Measurements from ENCODE around the gene MYL12B.

Gene MYL12B

DNA sequence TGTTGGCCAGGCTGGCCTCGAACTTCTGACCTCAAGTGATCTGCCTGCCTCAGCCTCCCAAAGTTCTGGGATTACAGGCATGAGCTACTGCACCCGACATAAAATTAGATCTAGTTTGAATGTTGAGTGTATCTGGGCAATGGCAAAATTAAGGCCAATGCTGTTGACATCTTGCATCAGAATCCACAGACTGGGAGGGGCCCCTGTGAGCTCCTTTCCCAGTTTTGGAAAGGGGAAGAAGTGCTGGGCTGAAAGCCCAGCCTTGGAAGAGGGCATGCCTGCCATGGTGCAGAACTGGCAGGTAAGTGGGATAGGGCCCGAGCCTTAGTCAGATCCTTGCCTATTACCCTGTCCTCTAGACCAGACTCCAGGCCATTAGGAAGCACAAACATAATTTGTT lies 37.7 kb upstream of the MYL12B start:
- Histone ChIP-seq H2AFZ (ENCODE audit: insufficient read depth, low read length, poor library complexity) (no peak overlapping the region), H2BK120ac (ENCODE audit: insufficient read depth, low read length, poor library complexity) (no peak overlapping the region), H3K27me3 (ENCODE audit: insufficient read depth, low read length) (no peaks in the 10 kb centered on the region), H2BK12ac (ENCODE audit: low read length) (no peak overlapping the region), H3K9ac (ENCODE audit: low read length) (no peak overlapping the region), H3K79me1 (ENCODE audit: low read length) (no peaks in the 10 kb centered on the region), H3K23ac (ENCODE audit: low read length) (no peak overlapping the region), H4K91ac (ENCODE audit: low read depth, low read length) (no peak overlapping the region), H2AK5ac (ENCODE audit: low read length) (no peak overlapping the region), H2BK5ac (ENCODE audit: low read depth, low read length, poor library complexity) (no peak overlapping the region), H3K14ac (ENCODE audit: low read length) (no peak overlapping the region), H4K8ac (ENCODE audit: low read depth, low read length) (no peak overlapping the region), H3K4ac (ENCODE audit: low read depth, low read length) (no peak overlapping the region), H3K18ac (ENCODE audit: low read length) (no peak overlapping the region), H3K4me3 (ENCODE audit: low read depth, low read length) (no peak overlapping the region), H3K4me2 (ENCODE audit: low read length) (no peak overlapping the region), H4K12ac (ENCODE audit: low read depth, low read length) (no peak overlapping the region), H3K27ac (ENCODE audit: low read depth, low read length) (no peak overlapping the region), H3K9me3 (ENCODE audit: insufficient read depth, low read depth, low read length) (peaks cover 1% of the 10 kb centered on the region), H3K4me1 (ENCODE audit: control insufficient read depth in 1 of 2, insufficient read depth in 2 of 2, low read length in 2 of 2) (peaks cover 5 to 9% of the 10 kb centered on the region in 2 experiments), H3K79me2 (ENCODE audit: control insufficient read depth, insufficient read depth, low read length, poor library complexity) (no peaks in the 10 kb centered on the region), H3K36me3 (ENCODE audit: control insufficient read depth in 1 of 2, insufficient read depth in 2 of 2, low read length in 2 of 2) (no peaks in the 10 kb centered on the region)
- no CpG with 5 or more reads among the region's 3 CpGs for WGBS (ENCODE audit: extremely low coverage, insufficient coverage, insufficient read length)
- DNase-seq, result no peak

DNA sequence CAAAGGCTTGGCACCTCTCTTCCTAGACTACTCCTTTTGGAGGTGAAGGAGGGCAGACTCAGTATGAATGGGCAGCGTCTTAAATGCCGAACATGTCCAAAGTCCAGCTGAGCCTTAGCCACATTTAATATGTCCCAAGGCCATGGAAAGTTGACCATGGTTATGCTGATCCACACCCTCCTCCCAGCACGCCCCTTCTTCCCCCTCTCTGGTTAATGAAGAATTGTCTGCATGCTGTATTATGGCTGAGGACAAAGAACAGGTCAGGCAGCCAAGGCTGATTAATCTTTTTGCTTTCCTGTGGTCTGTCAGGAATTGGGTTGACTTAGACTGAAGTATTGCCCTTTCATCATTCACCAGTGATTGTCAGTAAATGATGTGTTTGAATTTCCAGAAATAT lies 36.3 kb upstream of the MYL12B start:
- H3K36me3 ChIP-seq (ENCODE audit: control insufficient read depth in 1 of 2, insufficient read depth in 2 of 2, low read length in 2 of 2), result no peaks in the 10 kb centered on the region
- H3K27ac ChIP-seq (ENCODE audit: low read depth, low read length), result no peak overlapping the region
- H3K18ac ChIP-seq (ENCODE audit: low read length), result no peak overlapping the region
- no CpG with 5 or more reads among the region's 3 CpGs for WGBS (ENCODE audit: extremely low coverage, insufficient coverage, insufficient read length)
- no peak overlapping the region for H2AK5ac ChIP-seq (ENCODE audit: low read length)
- no peak overlapping the region for H3K14ac ChIP-seq (ENCODE audit: low read length)
- no peak overlapping the region for H3K9ac ChIP-seq (ENCODE audit: low read length)
- H2BK12ac ChIP-seq (ENCODE audit: low read length), result no peak overlapping the region
- no peaks in the 10 kb centered on the region for H3K79me2 ChIP-seq (ENCODE audit: control insufficient read depth, insufficient read depth, low read length, poor library complexity)
- no peak overlapping the region for H2BK120ac ChIP-seq (ENCODE audit: insufficient read depth, low read length, poor library complexity)
- H3K4me3 ChIP-seq (ENCODE audit: low read depth, low read length), result no peak overlapping the region
- no peaks in the 10 kb centered on the region for H3K27me3 ChIP-seq (ENCODE audit: insufficient read depth, low read length)
- no peak overlapping the region for H2BK5ac ChIP-seq (ENCODE audit: low read depth, low read length, poor library complexity)
- no peak overlapping the region for H3K4ac ChIP-seq (ENCODE audit: low read depth, low read length)
- H2AFZ ChIP-seq (ENCODE audit: insufficient read depth, low read length, poor library complexity), result no peak overlapping the region
- H4K12ac ChIP-seq (ENCODE audit: low read depth, low read length), result no peak overlapping the region
- H4K91ac ChIP-seq (ENCODE audit: low read depth, low read length), result no peak overlapping the region
- DNase-seq, result no peak
- no peak overlapping the region for H4K8ac ChIP-seq (ENCODE audit: low read depth, low read length)
- H3K4me1 ChIP-seq (ENCODE audit: control insufficient read depth in 1 of 2, insufficient read depth in 2 of 2, low read length in 2 of 2), result peaks cover 5 to 9% of the 10 kb centered on the region in 2 experiments
- H3K9me3 ChIP-seq (ENCODE audit: insufficient read depth, low read depth, low read length), result peaks cover 1% of the 10 kb centered on the region
- no peak overlapping the region for H3K4me2 ChIP-seq (ENCODE audit: low read length)
- H3K23ac ChIP-seq (ENCODE audit: low read length), result no peak overlapping the region
- H3K79me1 ChIP-seq (ENCODE audit: low read length), result no peaks in the 10 kb centered on the region

DNA sequence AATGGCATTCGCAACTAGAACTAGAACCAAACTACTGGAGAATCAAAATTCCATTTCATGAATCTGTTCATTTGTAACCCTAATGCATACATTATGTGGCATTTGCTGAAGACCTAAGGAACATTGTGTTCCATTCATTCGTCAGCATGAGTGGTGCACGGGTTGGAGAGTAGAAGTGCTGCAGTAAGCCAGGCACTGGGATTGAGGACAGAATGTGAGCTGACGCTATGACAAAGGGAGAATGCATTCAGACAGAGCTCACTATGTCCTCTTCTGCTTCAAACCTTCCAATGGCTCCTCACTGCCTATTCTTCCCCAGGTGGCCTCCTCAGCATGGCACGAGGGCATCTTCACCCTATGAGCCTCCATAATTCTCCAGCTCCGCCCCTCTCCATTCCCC lies 35.9 kb upstream of the MYL12B start:
- Histone ChIP-seq H3K79me2 (ENCODE audit: control insufficient read depth, insufficient read depth, low read length, poor library complexity) (no peaks in the 10 kb centered on the region), H3K36me3 (ENCODE audit: control insufficient read depth in 1 of 2, insufficient read depth in 2 of 2, low read length in 2 of 2) (no peaks in the 10 kb centered on the region), H3K4me3 (ENCODE audit: low read depth, low read length) (no peak overlapping the region), H3K27me3 (ENCODE audit: insufficient read depth, low read length) (no peaks in the 10 kb centered on the region), H3K9ac (ENCODE audit: low read length) (no peak overlapping the region), H3K27ac (ENCODE audit: low read depth, low read length) (no peak overlapping the region), H2AK5ac (ENCODE audit: low read length) (no peak overlapping the region), H2BK5ac (ENCODE audit: low read depth, low read length, poor library complexity) (no peak overlapping the region), H4K91ac (ENCODE audit: low read depth, low read length) (no peak overlapping the region), H3K4me1 (ENCODE audit: control insufficient read depth in 1 of 2, insufficient read depth in 2 of 2, low read length in 2 of 2) (peaks cover 5 to 9% of the 10 kb centered on the region in 2 experiments), H2BK12ac (ENCODE audit: low read length) (no peak overlapping the region), H3K23ac (ENCODE audit: low read length) (no peak overlapping the region), H2BK120ac (ENCODE audit: insufficient read depth, low read length, poor library complexity) (no peak overlapping the region), H4K8ac (ENCODE audit: low read depth, low read length) (no peak overlapping the region), H4K12ac (ENCODE audit: low read depth, low read length) (no peak overlapping the region), H3K9me3 (ENCODE audit: insufficient read depth, low read depth, low read length) (peaks cover 1% of the 10 kb centered on the region), H3K4me2 (ENCODE audit: low read length) (no peak overlapping the region), H3K79me1 (ENCODE audit: low read length) (no peaks in the 10 kb centered on the region), H2AFZ (ENCODE audit: insufficient read depth, low read length, poor library complexity) (no peak overlapping the region), H3K14ac (ENCODE audit: low read length) (no peak overlapping the region), H3K18ac (ENCODE audit: low read length) (no peak overlapping the region), H3K4ac (ENCODE audit: low read depth, low read length) (no peak overlapping the region)
- no CpG with 5 or more reads among the region's 6 CpGs for WGBS (ENCODE audit: extremely low coverage, insufficient coverage, insufficient read length)
- no peak for DNase-seq

DNA sequence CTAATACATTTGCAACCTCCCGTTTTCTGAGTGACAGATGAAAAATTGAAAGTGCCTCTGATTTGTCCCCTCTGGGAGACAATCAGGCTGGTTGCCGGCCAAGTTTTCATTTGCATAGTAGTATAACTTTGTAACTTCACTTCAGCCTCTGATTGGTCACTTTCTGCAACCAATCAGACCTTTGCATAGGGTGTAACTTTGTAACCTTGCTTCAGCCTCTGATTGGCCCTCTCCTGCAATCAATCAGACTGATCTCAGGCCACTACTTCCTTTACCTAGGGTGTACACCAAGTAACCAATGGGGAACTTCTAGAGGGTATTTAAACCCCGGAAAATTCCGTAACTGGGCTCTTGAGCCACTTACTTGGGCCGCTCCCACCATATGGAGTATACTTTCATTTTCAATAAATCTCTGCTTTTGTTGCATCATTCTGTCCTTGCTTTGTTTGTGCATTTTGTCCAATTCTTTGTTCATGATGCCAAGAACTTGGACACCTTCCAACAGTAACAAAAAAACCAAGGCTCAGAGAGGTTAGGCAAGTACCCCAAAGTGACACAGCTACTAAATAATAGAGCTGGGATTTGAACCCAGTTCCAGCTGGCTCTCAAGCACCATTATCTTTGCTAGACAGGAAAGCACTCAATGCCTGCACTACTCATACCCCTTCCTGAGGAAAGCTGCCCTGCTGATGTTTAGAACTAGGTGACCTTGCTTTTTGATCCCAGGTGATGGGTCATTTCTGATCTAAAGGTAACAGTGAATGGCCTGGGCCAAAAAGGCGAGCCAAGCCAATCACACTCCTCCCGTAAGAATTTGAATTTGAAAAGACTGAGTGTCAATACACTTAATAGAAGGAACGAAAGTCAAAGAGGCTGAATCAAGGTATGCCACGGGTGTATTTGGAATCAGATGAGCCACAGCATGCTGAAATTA lies 31.3 kb upstream of the MYL12B start:
- H3K18ac ChIP-seq (ENCODE audit: low read length), result no peak overlapping the region
- no peak overlapping the region for H3K23ac ChIP-seq (ENCODE audit: low read length)
- H3K4ac ChIP-seq (ENCODE audit: low read depth, low read length), result no peak overlapping the region
- H4K12ac ChIP-seq (ENCODE audit: low read depth, low read length), result no peak overlapping the region
- no peaks in the 10 kb centered on the region for H3K36me3 ChIP-seq (ENCODE audit: control insufficient read depth in 1 of 2, insufficient read depth in 2 of 2, low read length in 2 of 2)
- H2BK120ac ChIP-seq (ENCODE audit: insufficient read depth, low read length, poor library complexity), result no peak overlapping the region
- no peaks in the 10 kb centered on the region for H3K27me3 ChIP-seq (ENCODE audit: insufficient read depth, low read length)
- no peak overlapping the region for H4K91ac ChIP-seq (ENCODE audit: low read depth, low read length)
- no peak overlapping the region for H4K8ac ChIP-seq (ENCODE audit: low read depth, low read length)
- no peak for DNase-seq
- H2AK5ac ChIP-seq (ENCODE audit: low read length), result peak overlapping the region; percentile 64
- no peaks in the 10 kb centered on the region for H3K79me2 ChIP-seq (ENCODE audit: control insufficient read depth, insufficient read depth, low read length, poor library complexity)
- no peak overlapping the region for H3K4me2 ChIP-seq (ENCODE audit: low read length)
- H3K9me3 ChIP-seq (ENCODE audit: insufficient read depth, low read depth, low read length), result peaks cover 1% of the 10 kb centered on the region
- peaks cover 0 to 17% of the 10 kb centered on the region in 2 experiments for H3K4me1 ChIP-seq (ENCODE audit: control insufficient read depth in 1 of 2, insufficient read depth in 2 of 2, low read length in 2 of 2)
- H2BK5ac ChIP-seq (ENCODE audit: low read depth, low read length, poor library complexity), result no peak overlapping the region
- no peak overlapping the region for H3K27ac ChIP-seq (ENCODE audit: low read depth, low read length)
- H3K4me3 ChIP-seq (ENCODE audit: low read depth, low read length), result no peak overlapping the region
- H3K79me1 ChIP-seq (ENCODE audit: low read length), result no peaks in the 10 kb centered on the region
- H2BK12ac ChIP-seq (ENCODE audit: low read length), result no peak overlapping the region
- no CpG with 5 or more reads among the region's 9 CpGs for WGBS (ENCODE audit: extremely low coverage, insufficient coverage, insufficient read length)
- H3K14ac ChIP-seq (ENCODE audit: low read length), result no peak overlapping the region
- H2AFZ ChIP-seq (ENCODE audit: insufficient read depth, low read length, poor library complexity), result no peak overlapping the region
- H3K9ac ChIP-seq (ENCODE audit: low read length), result no peak overlapping the region
